ENCODE data around the gene TMEM181. TPM values are rescaled to one million over a fixed set of nuclear protein-coding genes. Genes with fewer than 3 reads are reported as not detected.
A peak's percentile ranks its signal among the peaks of the same experiment; 100 is the strongest.

Gene TMEM181
- total RNA-seq, 2 donors from 2014 or later = 21.2 to 21.8 TPM

DNA sequence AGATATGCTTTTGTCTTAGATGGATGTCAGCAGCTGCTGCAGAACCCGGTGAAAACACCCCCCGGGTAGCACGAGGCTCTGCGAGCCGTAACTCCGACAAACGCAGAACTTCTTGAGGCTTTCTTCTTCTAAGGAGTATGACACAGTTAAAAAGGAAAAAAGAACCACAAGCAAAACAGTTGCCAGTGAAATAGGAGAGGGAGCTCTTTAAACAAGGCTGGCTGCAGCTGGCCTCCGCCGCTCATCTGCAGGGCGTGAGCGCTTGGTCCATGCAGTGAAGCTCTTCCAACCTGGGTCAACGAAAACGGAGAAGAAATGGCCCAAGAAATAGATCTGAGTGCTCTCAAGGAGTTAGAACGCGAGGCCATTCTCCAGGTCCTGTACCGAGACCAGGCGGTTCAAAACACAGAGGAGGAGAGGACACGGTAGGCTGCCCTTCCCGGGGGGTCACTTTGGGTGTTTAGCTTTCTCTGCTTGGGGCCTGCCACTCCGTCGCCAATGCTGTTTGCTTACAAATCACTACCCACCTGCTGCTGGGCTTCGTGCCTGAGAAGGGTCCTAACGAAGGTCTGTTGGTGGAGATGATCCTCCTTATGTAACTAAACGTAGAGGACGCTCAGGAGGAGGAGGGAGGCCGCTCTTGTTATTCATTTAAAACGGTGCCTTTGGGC lies 103.2 kb downstream of the TMEM181 start:
- no peaks in the 10 kb centered on the region for H3K9me3 Mint-ChIP-seq
- 65 to 79% methylated on average over 23 to 27 of the region's 27 CpGs for WGBS, 2 experiments (ENCODE audit: insufficient coverage in 1 of 2, insufficient read length in 1 of 2)
- peaks cover 11% of the 10 kb centered on the region for H3K4me1 Mint-ChIP-seq

DNA sequence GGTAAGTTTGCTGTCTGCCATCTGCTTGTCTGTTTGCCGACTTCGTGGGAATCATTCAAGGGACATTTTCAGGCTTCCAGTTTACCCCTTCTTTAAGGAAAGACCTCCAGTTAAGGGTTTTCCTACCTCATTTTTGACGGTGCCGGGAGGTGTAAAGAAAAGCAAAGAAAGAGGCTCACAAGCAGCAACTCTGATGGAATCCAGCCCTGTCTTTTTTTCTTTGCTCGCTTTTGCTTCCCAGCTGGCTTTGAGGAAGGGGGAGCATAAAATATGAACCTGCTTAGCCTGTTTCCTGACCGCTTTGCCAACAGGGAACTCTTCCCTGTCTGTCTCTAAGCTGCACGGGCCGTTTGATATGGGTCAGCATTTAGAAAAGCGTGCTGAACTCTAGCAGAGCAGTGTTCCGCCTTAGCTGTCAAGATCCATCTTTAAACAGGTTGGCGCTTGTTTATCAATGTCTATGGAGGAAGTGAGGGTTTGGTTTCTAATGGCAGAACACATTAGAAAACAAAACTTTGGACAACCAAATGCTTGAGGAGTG lies 103.8 kb downstream of the TMEM181 start:
- Mint-ChIP-seq H3K36me3 (ENCODE audit: low read depth) (no peaks in the 10 kb centered on the region), H3K4me1 (peaks cover 11% of the 10 kb centered on the region), H3K27me3 (ENCODE audit: insufficient read depth) (peaks cover 8% of the 10 kb centered on the region), H3K27ac (no peak overlapping the region), H3K4me3 (peak overlapping the region; percentile 2), H3K9me3 (no peaks in the 10 kb centered on the region)
- no peak overlapping the region for H3K4me3 ChIP-seq (ENCODE audit: low read length)
- H3K27me3 ChIP-seq (ENCODE audit: control insufficient read depth, insufficient read depth, low read length, poor library complexity, severe bottlenecking) = peaks cover 10% of the 10 kb centered on the region
- no peak overlapping the region for H3K27ac ChIP-seq (ENCODE audit: low read depth, low read length)
- H3K36me3 ChIP-seq (ENCODE audit: control insufficient read depth, insufficient read depth, low read length) = no peaks in the 10 kb centered on the region
- TF ChIP-seq CTCF (conservative IDR thresholded peaks at IDR 0.05) = no peak
- no peaks in the 10 kb centered on the region for H3K4me1 ChIP-seq (ENCODE audit: control insufficient read depth, insufficient read depth, low read length)
- no peak overlapping the region for H3K9ac ChIP-seq (ENCODE audit: extremely low read depth, low read length, poor library complexity, severe bottlenecking)
- no peak for DNase-seq
- 75 to 76% methylated on average over 8 to 11 of the region's 11 CpGs for WGBS, 2 experiments (ENCODE audit: insufficient coverage in 1 of 2, insufficient read length in 1 of 2)
- no peaks in the 10 kb centered on the region for H3K9me3 ChIP-seq (ENCODE audit: control insufficient read depth, low read length)

More for the DNA sequence above, 103.2 kb downstream of the TMEM181 start:
- H3K27me3 Mint-ChIP-seq (ENCODE audit: insufficient read depth) = peaks cover 8% of the 10 kb centered on the region
- no peaks in the 10 kb centered on the region for H3K36me3 ChIP-seq (ENCODE audit: control insufficient read depth, insufficient read depth, low read length)
- TF ChIP-seq CTCF (conservative IDR thresholded peaks at IDR 0.05) = no peak
- H3K4me3 ChIP-seq (ENCODE audit: low read length) = no peak overlapping the region
- H3K9me3 ChIP-seq (ENCODE audit: control insufficient read depth, low read length) = no peaks in the 10 kb centered on the region
- no peak overlapping the region for H3K27ac ChIP-seq (ENCODE audit: low read depth, low read length)
- peak overlapping the region; percentile 2 for H3K4me3 Mint-ChIP-seq
- H3K36me3 Mint-ChIP-seq (ENCODE audit: low read depth) = no peaks in the 10 kb centered on the region
- H3K9ac ChIP-seq (ENCODE audit: extremely low read depth, low read length, poor library complexity, severe bottlenecking) = no peak overlapping the region
- no peak overlapping the region for H3K27ac Mint-ChIP-seq
- peaks cover 10% of the 10 kb centered on the region for H3K27me3 ChIP-seq (ENCODE audit: control insufficient read depth, insufficient read depth, low read length, poor library complexity, severe bottlenecking)
- no peak for DNase-seq
- no peaks in the 10 kb centered on the region for H3K4me1 ChIP-seq (ENCODE audit: control insufficient read depth, insufficient read depth, low read length)

DNA sequence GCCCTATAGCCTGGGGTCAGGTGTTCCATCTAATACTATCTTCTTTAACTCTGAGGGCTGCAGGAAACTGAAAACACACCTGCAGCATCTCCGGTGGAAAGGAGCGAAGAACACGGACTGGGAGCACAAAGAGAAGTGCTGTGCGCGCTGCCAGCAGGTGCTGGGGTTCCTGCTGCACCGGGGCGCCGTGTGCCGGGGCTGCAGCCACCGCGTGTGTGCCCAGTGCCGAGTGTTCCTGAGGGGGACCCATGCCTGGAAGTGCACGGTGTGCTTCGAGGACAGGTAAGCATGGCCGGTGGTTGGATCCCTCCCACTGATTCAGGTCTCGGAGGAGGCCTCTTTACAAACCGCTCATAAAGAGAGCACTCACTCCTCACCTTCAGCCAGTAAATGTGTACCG lies 105.4 kb downstream of the TMEM181 start:
- no peak overlapping the region for H3K4me3 Mint-ChIP-seq
- WGBS, 2 experiments (ENCODE audit: insufficient coverage in 1 of 2, insufficient read length in 1 of 2) = 95 to 96% methylated on average over 17 to 18 of the region's 18 CpGs
- Histone ChIP-seq H3K9me3 (ENCODE audit: control insufficient read depth, low read length) (no peaks in the 10 kb centered on the region), H3K9ac (ENCODE audit: extremely low read depth, low read length, poor library complexity, severe bottlenecking) (no peak overlapping the region), H3K36me3 (ENCODE audit: control insufficient read depth, insufficient read depth, low read length) (no peaks in the 10 kb centered on the region), H3K4me1 (ENCODE audit: control insufficient read depth, insufficient read depth, low read length) (no peaks in the 10 kb centered on the region), H3K27me3 (ENCODE audit: control insufficient read depth, insufficient read depth, low read length, poor library complexity, severe bottlenecking) (peaks cover 10% of the 10 kb centered on the region), H3K27ac (ENCODE audit: low read depth, low read length) (no peak overlapping the region), H3K4me3 (ENCODE audit: low read length) (no peak overlapping the region)
- peaks cover 8% of the 10 kb centered on the region for H3K27me3 Mint-ChIP-seq (ENCODE audit: insufficient read depth)
- no peaks in the 10 kb centered on the region for H3K36me3 Mint-ChIP-seq (ENCODE audit: low read depth)
- H3K27ac Mint-ChIP-seq = no peak overlapping the region
- TF ChIP-seq CTCF (conservative IDR thresholded peaks at IDR 0.05) = no peak
- DNase-seq = peak; percentile 32
- H3K4me1 Mint-ChIP-seq = peaks cover 11% of the 10 kb centered on the region
- no peaks in the 10 kb centered on the region for H3K9me3 Mint-ChIP-seq

Measured in endodermal cell (in vitro differentiated cells).